ENCODE measurements around the gene APP.

Gene APP

DNA sequence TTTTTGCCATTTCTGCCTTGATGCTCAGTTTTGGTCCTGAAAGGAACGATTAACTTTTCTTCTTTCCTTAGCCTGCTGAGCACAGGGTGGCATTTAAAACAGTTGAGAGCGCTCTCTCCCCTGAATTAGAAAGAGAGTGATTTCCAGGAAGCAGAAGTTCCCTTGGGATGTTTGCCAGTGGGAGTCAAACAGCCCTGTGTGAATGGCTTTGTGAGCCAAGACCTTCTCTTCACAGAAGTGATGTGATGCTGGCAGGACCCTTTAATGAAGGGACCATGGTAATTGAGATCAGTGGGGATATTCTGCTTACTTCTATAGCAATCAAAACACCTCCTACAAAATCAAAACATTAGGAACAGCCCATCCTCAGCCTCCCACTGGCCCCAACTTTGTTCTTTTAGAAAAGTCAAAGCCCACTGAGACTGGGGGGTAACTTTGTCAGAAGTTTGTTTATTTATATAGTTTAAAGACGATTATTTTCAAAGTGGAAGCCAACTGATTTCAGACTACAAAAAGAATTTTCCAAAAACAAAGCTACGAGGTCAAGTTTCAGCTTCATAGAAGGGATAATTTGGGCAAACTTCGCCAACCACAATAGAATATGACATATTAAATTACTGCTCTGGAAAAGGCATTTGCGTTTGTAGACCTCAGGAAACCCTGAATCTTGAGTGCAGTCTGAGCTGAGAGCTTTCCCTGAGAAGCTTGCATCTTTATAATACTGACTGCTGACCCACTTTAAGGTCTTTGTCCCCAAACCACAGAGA, 313.1 kb downstream of the APP start:
- no peaks in the 10 kb centered on the region for H4K20me1 ChIP-seq (ENCODE audit: insufficient read depth, low read length)
- no peak overlapping the region for H3K4me2 ChIP-seq (ENCODE audit: low read length)
- H3K36me3 ChIP-seq (replicated peaks; ENCODE audit: low read depth, low read length) = no peaks in the 10 kb centered on the region
- no peak overlapping the region for H3K27ac ChIP-seq (ENCODE audit: low read length)
- no peak overlapping the region for H3K4me3 ChIP-seq (ENCODE audit: low read length)
- no peaks in the 10 kb centered on the region for H3K79me2 ChIP-seq (ENCODE audit: low read length)
- peaks cover 5% of the 10 kb centered on the region for H3K4me1 ChIP-seq (ENCODE audit: low read length)
- no peak overlapping the region for H2AFZ ChIP-seq (ENCODE audit: low read depth, low read length)
- no peaks in the 10 kb centered on the region for H3K27me3 ChIP-seq (ENCODE audit: low read depth, low read length)
- H3K9ac ChIP-seq (ENCODE audit: low read length) = no peak overlapping the region
- no peaks in the 10 kb centered on the region for H3K9me3 ChIP-seq (ENCODE audit: insufficient read depth, low read length)
- TF ChIP-seq EZH2phosphoT487 (IDR thresholded peaks at IDR 0.05; ENCODE audit: low read depth) = no peak
- TF ChIP-seq, protein P1, sequence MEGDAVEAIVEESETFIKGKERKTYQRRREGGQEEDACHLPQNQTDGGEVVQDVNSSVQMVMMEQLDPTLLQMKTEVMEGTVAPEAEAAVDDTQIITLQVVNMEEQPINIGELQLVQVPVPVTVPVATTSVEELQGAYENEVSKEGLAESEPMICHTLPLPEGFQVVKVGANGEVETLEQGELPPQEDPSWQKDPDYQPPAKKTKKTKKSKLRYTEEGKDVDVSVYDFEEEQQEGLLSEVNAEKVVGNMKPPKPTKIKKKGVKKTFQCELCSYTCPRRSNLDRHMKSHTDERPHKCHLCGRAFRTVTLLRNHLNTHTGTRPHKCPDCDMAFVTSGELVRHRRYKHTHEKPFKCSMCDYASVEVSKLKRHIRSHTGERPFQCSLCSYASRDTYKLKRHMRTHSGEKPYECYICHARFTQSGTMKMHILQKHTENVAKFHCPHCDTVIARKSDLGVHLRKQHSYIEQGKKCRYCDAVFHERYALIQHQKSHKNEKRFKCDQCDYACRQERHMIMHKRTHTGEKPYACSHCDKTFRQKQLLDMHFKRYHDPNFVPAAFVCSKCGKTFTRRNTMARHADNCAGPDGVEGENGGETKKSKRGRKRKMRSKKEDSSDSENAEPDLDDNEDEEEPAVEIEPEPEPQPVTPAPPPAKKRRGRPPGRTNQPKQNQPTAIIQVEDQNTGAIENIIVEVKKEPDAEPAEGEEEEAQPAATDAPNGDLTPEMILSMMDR (IDR thresholded peaks at IDR 0.05; ENCODE audit: low read depth, low read length) = no peak

DNA sequence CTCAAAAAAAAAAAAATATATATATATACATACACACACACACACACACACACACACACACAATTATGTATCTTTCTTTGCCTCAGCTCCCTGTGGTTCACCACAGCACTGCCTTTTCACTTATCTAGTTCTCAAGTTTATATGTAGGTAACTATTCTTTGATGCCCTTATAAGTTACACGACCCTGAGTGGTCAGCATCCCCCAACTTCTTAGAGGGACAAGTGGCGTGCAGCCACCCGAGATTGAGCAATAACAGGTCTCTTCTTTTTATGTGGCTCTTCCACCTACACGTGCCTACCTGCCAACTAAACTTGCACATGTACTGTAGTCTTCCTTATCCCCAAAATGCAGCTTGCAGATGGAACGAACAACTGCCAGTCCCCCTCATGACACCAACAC, 315.0 kb downstream of the APP start:
- Histone ChIP-seq H3K4me3 (ENCODE audit: low read length) (no peak overlapping the region), H3K36me3 (replicated peaks; ENCODE audit: low read depth, low read length) (no peaks in the 10 kb centered on the region), H3K4me2 (ENCODE audit: low read length) (no peak overlapping the region), H4K20me1 (ENCODE audit: insufficient read depth, low read length) (no peaks in the 10 kb centered on the region), H3K27me3 (ENCODE audit: low read depth, low read length) (no peaks in the 10 kb centered on the region), H3K4me1 (ENCODE audit: low read length) (no peaks in the 10 kb centered on the region), H3K79me2 (ENCODE audit: low read length) (no peaks in the 10 kb centered on the region), H3K9ac (ENCODE audit: low read length) (no peak overlapping the region), H2AFZ (ENCODE audit: low read depth, low read length) (no peak overlapping the region), H3K9me3 (ENCODE audit: insufficient read depth, low read length) (no peaks in the 10 kb centered on the region), H3K27ac (ENCODE audit: low read length) (no peak overlapping the region)
- TF ChIP-seq EZH2phosphoT487 (IDR thresholded peaks at IDR 0.05; ENCODE audit: low read depth) = no peak
- TF ChIP-seq, protein P1 (IDR thresholded peaks at IDR 0.05; ENCODE audit: low read depth, low read length) = no peak

DNA sequence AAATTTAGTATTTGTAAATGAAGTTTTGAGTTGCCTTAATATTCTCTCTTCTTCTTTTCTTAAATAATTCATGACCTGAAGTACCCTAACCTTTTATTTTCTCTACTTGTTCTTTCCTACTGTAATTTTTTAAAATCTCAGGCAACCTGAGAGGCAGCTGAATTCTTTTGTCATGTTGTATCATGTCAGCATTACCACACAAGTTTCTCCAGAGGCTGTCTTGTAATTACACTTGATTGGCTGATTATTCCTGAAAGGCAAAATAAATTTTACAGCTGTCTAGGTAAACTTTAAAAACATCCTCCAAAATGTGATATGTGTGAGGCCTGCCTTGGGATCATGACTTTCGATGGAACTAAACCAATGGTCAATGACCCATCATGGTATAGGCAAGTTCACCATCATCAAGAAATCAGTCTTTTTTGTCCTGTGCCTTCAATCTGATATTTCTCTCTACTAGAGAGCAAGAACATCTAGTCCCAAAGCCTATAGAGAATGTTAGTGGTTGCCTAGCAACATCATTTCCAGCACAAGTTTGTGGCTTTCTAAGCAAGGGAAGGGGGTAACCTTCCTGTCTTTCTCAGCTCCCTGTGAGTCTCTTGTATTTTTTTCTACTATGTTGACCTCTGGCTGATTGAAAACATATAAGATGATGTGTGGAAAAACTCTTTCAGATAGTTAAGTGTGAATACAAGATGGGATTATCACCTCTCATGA, 320.3 kb downstream of the APP start:
- Histone ChIP-seq H3K9me3 (ENCODE audit: insufficient read depth, low read length) (peaks cover 8% of the 10 kb centered on the region; the same call in 1 of the 2 replicates), H3K4me2 (ENCODE audit: low read length) (no peak overlapping the region), H3K27ac (ENCODE audit: low read length) (no peak overlapping the region), H3K9ac (ENCODE audit: low read length) (no peak overlapping the region), H3K27me3 (ENCODE audit: low read depth, low read length) (no peaks in the 10 kb centered on the region), H3K79me2 (ENCODE audit: low read length) (no peaks in the 10 kb centered on the region), H3K36me3 (replicated peaks; ENCODE audit: low read depth, low read length) (peaks cover 7% of the 10 kb centered on the region), H3K4me3 (ENCODE audit: low read length) (no peak overlapping the region), H2AFZ (ENCODE audit: low read depth, low read length) (no peak overlapping the region), H4K20me1 (ENCODE audit: insufficient read depth, low read length) (no peaks in the 10 kb centered on the region), H3K4me1 (ENCODE audit: low read length) (peaks cover 22% of the 10 kb centered on the region)
- TF ChIP-seq, protein P1 (IDR thresholded peaks at IDR 0.05; ENCODE audit: low read depth, low read length) = no peak
- no peak for TF ChIP-seq EZH2phosphoT487 (IDR thresholded peaks at IDR 0.05; ENCODE audit: low read depth)

DNA sequence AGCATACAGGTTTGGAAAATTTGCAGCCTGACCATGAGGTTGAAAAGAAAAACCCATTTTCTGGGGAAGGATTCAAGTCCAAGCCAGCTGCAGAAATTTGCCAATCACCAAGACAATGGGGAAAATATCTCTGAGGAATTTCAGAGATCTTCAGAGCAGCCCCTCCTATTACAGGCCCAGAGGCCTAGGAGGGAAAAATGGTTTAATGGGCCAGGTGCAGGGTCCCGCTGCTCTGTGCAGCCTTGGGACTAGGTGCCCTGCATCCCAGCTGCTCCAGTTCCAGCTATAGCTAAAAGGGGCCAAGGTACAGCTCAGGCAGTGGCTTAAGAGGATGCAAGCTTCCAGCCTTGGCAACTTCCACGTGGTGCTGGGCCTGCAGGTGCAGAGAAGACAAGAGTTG, 322.3 kb downstream of the APP start:
- Histone ChIP-seq H3K4me1 (ENCODE audit: low read length) (peaks cover 40% of the 10 kb centered on the region), H3K27ac (ENCODE audit: low read length) (no peak overlapping the region), H3K9ac (ENCODE audit: low read length) (no peak overlapping the region), H3K36me3 (replicated peaks; ENCODE audit: low read depth, low read length) (peaks cover 7% of the 10 kb centered on the region), H4K20me1 (ENCODE audit: insufficient read depth, low read length) (no peaks in the 10 kb centered on the region), H3K79me2 (ENCODE audit: low read length) (no peaks in the 10 kb centered on the region), H3K4me3 (ENCODE audit: low read length) (no peak overlapping the region), H3K4me2 (ENCODE audit: low read length) (no peak overlapping the region), H2AFZ (ENCODE audit: low read depth, low read length) (no peak overlapping the region), H3K27me3 (ENCODE audit: low read depth, low read length) (no peaks in the 10 kb centered on the region), H3K9me3 (ENCODE audit: insufficient read depth, low read length) (peaks cover 8% of the 10 kb centered on the region; the same call in 1 of the 2 replicates)
- TF ChIP-seq EZH2phosphoT487 (IDR thresholded peaks at IDR 0.05; ENCODE audit: low read depth) = no peak
- TF ChIP-seq, protein P1 (IDR thresholded peaks at IDR 0.05; ENCODE audit: low read depth, low read length) = no peak

Data from OCI-LY3 (cell line).